Loucy (cell line): Measurements from ENCODE around the gene HS3ST5.

Experiments used
- CTCF ChIP-seq: fragments of 200-600 bp; sonication (generic); conservative IDR thresholded peaks from 2 replicates; pipeline ENCODE4 v1.5.1; 2014; ENCODE audit warnings: mild to moderate bottlenecking, antibody characterized with exemption, low read length
- EZH2phosphoT487 ChIP-seq: fragments of 200-600 bp; IDR thresholded peaks from 2 replicates; pipeline ENCODE4 v1.6.1; 2018; ENCODE audit warnings: antibody characterized with exemption, mild to moderate bottlenecking, moderate library complexity, borderline replicate concordance

DNA sequence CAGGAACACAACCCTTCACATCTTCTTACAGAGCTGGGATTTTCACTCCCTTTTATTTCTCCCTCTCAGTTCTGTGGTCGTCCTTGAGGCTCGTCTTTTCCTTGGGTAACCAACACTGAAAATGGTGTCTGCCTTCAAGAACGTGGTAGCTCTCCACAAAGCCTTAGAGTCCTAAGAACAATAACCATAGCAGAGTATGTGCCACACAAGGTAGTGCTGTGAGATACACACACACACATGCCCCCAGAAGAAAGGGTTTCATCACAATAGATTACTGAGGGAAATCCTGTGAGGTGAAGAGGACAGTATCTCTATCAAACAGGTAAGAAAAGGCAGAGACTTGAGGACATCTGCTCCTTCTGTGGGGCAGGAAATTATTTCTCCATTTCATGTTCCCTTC lies 267.0 kb downstream of the HS3ST5 start:
- TF ChIP-seq CTCF = no peak
- no peak for TF ChIP-seq EZH2phosphoT487
